Measurements from ENCODE around the gene HDGFL2. TPM values are rescaled to one million over a fixed set of nuclear protein-coding genes. Genes with fewer than 3 reads are reported as not detected.

HDGFL2 gene
- total and polyA plus RNA-seq, 4 donors = 36.5 to 47.0 (median 38.8) TPM

GRCh38 chr19:4494691-4495064 lies 22.6 kb downstream of the HDGFL2 start:
- H3K4me3 ChIP-seq = no peak overlapping the region
- no peaks in the 10 kb centered on the region for H3K27me3 ChIP-seq (ENCODE audit: control insufficient read depth in 3 of 3, insufficient read depth in 3 of 3, low read length in 2 of 3)
- H3K9ac ChIP-seq (ENCODE audit: insufficient read depth in 1 of 2, low read length in 2 of 2) = no peak overlapping the region
- ATAC-seq (ENCODE audit: insufficient read depth, low FRiP score) (no peak), DNase-seq (no peak)
- H3K4me1 ChIP-seq (ENCODE audit: control insufficient read depth in 5 of 5, insufficient read depth in 5 of 5, low read length in 5 of 5) = no peaks in the 10 kb centered on the region
- 93 to 96% methylated on average over 8 of the region's 8 CpGs for WGBS, 2 donors
- no peak overlapping the region for H3K27ac ChIP-seq (ENCODE audit: low read depth in 1 of 2, low read length in 1 of 2)
- H3K36me3 ChIP-seq (ENCODE audit: control insufficient read depth in 4 of 4, insufficient read depth in 4 of 4, low read length in 4 of 4) = peaks cover 6 to 76% (median 25%) of the 10 kb centered on the region in 4 donors
- peaks cover 0 to 5% (median 0%) of the 10 kb centered on the region in 4 donors for H3K9me3 ChIP-seq (ENCODE audit: control insufficient read depth in 4 of 4, insufficient read depth in 3 of 4, low read length in 3 of 4)
- TF ChIP-seq, protein P1, sequence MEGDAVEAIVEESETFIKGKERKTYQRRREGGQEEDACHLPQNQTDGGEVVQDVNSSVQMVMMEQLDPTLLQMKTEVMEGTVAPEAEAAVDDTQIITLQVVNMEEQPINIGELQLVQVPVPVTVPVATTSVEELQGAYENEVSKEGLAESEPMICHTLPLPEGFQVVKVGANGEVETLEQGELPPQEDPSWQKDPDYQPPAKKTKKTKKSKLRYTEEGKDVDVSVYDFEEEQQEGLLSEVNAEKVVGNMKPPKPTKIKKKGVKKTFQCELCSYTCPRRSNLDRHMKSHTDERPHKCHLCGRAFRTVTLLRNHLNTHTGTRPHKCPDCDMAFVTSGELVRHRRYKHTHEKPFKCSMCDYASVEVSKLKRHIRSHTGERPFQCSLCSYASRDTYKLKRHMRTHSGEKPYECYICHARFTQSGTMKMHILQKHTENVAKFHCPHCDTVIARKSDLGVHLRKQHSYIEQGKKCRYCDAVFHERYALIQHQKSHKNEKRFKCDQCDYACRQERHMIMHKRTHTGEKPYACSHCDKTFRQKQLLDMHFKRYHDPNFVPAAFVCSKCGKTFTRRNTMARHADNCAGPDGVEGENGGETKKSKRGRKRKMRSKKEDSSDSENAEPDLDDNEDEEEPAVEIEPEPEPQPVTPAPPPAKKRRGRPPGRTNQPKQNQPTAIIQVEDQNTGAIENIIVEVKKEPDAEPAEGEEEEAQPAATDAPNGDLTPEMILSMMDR (IDR thresholded peaks at IDR 0.05; ENCODE audit: control extremely low read depth, extremely low read depth) = no peak

DNA sequence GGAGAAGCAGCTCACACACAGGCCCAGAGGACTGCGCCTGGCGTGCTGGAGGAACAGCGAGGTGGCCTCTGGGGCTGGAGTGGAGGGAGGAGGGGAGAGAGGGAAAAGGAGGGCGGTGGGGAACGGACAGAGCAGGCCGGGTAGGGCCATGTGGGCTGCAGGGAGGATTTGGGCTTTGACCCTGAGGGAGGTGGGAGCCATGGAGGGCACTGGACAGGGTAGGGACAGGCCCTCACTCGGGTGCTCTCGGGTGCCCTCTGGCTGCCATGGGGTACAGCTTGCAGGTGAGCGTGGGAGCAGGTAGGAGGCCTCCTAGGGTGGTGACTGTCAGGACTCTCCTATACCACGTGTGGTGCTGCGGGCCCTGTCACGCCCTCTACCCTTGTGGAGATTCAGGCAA lies 23.4 kb downstream of the HDGFL2 start:
- TF ChIP-seq, protein P1 (IDR thresholded peaks at IDR 0.05; ENCODE audit: control extremely low read depth, extremely low read depth) = no peak
- DNase-seq (no peak), ATAC-seq (ENCODE audit: insufficient read depth, low FRiP score) (no peak)
- H3K4me1 ChIP-seq (ENCODE audit: control insufficient read depth in 5 of 5, insufficient read depth in 5 of 5, low read length in 5 of 5) = no peaks in the 10 kb centered on the region
- H3K9ac ChIP-seq (ENCODE audit: insufficient read depth in 1 of 2, low read length in 2 of 2) = no peak overlapping the region
- peaks cover 6 to 72% (median 21%) of the 10 kb centered on the region in 4 donors for H3K36me3 ChIP-seq (ENCODE audit: control insufficient read depth in 4 of 4, insufficient read depth in 4 of 4, low read length in 4 of 4)
- 89 to 93% methylated on average over 12 of the region's 12 CpGs for WGBS, 2 donors
- no peak overlapping the region for H3K27ac ChIP-seq (ENCODE audit: low read depth in 1 of 2, low read length in 1 of 2)
- peaks cover 0 to 5% (median 0%) of the 10 kb centered on the region in 4 donors for H3K9me3 ChIP-seq (ENCODE audit: control insufficient read depth in 4 of 4, insufficient read depth in 3 of 4, low read length in 3 of 4)
- H3K4me3 ChIP-seq = no peak overlapping the region
- H3K27me3 ChIP-seq (ENCODE audit: control insufficient read depth in 3 of 3, insufficient read depth in 3 of 3, low read length in 2 of 3) = no peaks in the 10 kb centered on the region

DNA sequence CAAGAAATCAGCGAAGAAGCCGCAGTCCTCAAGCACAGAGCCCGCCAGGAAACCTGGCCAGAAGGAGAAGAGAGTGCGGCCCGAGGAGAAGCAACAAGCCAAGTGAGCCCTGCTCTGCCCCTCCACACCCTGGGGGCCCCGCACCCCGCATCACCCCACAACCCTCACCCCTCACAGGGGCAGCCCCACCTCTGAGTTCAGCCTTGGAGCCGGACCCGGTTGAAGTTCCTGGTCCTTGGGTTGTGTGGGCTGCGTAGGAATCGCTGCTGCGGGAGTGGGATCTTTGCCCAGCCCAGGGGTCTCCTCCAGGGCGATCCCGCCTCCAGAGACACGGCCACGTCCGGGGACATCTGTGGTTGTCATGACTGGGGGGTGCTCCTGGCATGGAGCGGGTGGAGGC lies 24.2 kb downstream of the HDGFL2 start:
- ATAC-seq (ENCODE audit: insufficient read depth, low FRiP score) (no peak), DNase-seq (no peak)
- no peak overlapping the region for H3K4me3 ChIP-seq
- H3K27ac ChIP-seq (ENCODE audit: low read depth in 1 of 2, low read length in 1 of 2) = no peak overlapping the region
- peaks cover 6 to 76% (median 23%) of the 10 kb centered on the region in 4 donors for H3K36me3 ChIP-seq (ENCODE audit: control insufficient read depth in 4 of 4, insufficient read depth in 4 of 4, low read length in 4 of 4)
- WGBS, 2 donors = 91% methylated on average over 18 of the region's 18 CpGs
- H3K27me3 ChIP-seq (ENCODE audit: control insufficient read depth in 3 of 3, insufficient read depth in 3 of 3, low read length in 2 of 3) = no peaks in the 10 kb centered on the region
- peaks cover 0 to 5% (median 0%) of the 10 kb centered on the region in 4 donors for H3K9me3 ChIP-seq (ENCODE audit: control insufficient read depth in 4 of 4, insufficient read depth in 3 of 4, low read length in 3 of 4)
- TF ChIP-seq, protein P1 (IDR thresholded peaks at IDR 0.05; ENCODE audit: control extremely low read depth, extremely low read depth) = no peak
- H3K9ac ChIP-seq (ENCODE audit: insufficient read depth in 1 of 2, low read length in 2 of 2) = no peak overlapping the region
- H3K4me1 ChIP-seq (ENCODE audit: control insufficient read depth in 5 of 5, insufficient read depth in 5 of 5, low read length in 5 of 5) = no peaks in the 10 kb centered on the region

GRCh38 chr19:4497770-4498389 lies 25.8 kb downstream of the HDGFL2 start:
- peaks cover 0 to 2% (median 0%) of the 10 kb centered on the region in 4 donors for H3K9me3 ChIP-seq (ENCODE audit: control insufficient read depth in 4 of 4, insufficient read depth in 3 of 4, low read length in 3 of 4)
- no peak for ATAC-seq (ENCODE audit: insufficient read depth, low FRiP score)
- H3K27me3 ChIP-seq (ENCODE audit: control insufficient read depth in 3 of 3, insufficient read depth in 3 of 3, low read length in 2 of 3) = no peaks in the 10 kb centered on the region
- TF ChIP-seq, protein P1 (IDR thresholded peaks at IDR 0.05; ENCODE audit: control extremely low read depth, extremely low read depth) = no peak
- no peak overlapping the region for H3K27ac ChIP-seq (ENCODE audit: low read depth in 1 of 2, low read length in 1 of 2)
- 93 to 94% methylated on average over 23 to 25 of the region's 25 CpGs for WGBS, 2 donors
- H3K4me3 ChIP-seq = no peak overlapping the region
- no peak overlapping the region for H3K9ac ChIP-seq (ENCODE audit: insufficient read depth in 1 of 2, low read length in 2 of 2)
- DNase-seq = no peak
- peaks cover 5 to 82% (median 13%) of the 10 kb centered on the region in 4 donors for H3K36me3 ChIP-seq (ENCODE audit: control insufficient read depth in 4 of 4, insufficient read depth in 4 of 4, low read length in 4 of 4)
- H3K4me1 ChIP-seq (ENCODE audit: control insufficient read depth in 5 of 5, insufficient read depth in 5 of 5, low read length in 5 of 5) = no peaks in the 10 kb centered on the region

All from lung (tissue), 12 donors.